HFFc6 (cell line): Measurements from ENCODE around the gene ADAMTS9. TPM values are rescaled to one million over a fixed set of nuclear protein-coding genes. Genes with fewer than 3 reads are reported as not detected.

Experiments used
- DNase-seq: peaks from one replicate; pipeline ENCODE4 v3.0.0-alpha.2; 2018
- H3K27ac Mint-ChIP-seq: 2 replicates; pipeline ENCODE4 v1.8.0; 2020; ENCODE audit warnings: mild to moderate bottlenecking, mixed read lengths
- H3K27me3 Mint-ChIP-seq: 2 replicates; pipeline ENCODE4 v1.8.0; 2021; ENCODE audit warnings: mild to moderate bottlenecking, moderate library complexity, mixed read lengths; ENCODE audit not compliant: insufficient read depth
- H3K36me3 Mint-ChIP-seq: 2 replicates; pipeline ENCODE4 v1.8.0; 2021; ENCODE audit warnings: low read depth, mixed read lengths
- H3K4me1 Mint-ChIP-seq: 2 replicates; pipeline ENCODE4 v1.8.0; 2020; ENCODE audit warnings: low read depth, mixed read lengths
- H3K4me3 Mint-ChIP-seq: 2 replicates; pipeline ENCODE4 v1.8.0; 2020; ENCODE audit warnings: mild to moderate bottlenecking, moderate library complexity, mixed read lengths
- H3K9me3 Mint-ChIP-seq: 2 replicates; pipeline ENCODE4 v1.8.0; 2020; ENCODE audit warnings: mild to moderate bottlenecking, mixed read lengths
- total RNA-seq, 6 experiments: library from RNA; stranded (reverse); fragmentation: NEBNext Ultra II Directional; extraction: Animal tissue kit (Norgen Biotek cat#: 25700); gene quantifications; 2 replicates in 1 of 6; 3 replicates in 5 of 6; pipeline ENCODE4 v1.2.3, GENCODE V29; 2021
- TF ChIP-seq, protein P1 (sequence below): fragments of 200-600 bp; sonication (generic); IDR thresholded peaks from 2 replicates; pipeline ENCODE4 v1.5.0; 2021; ENCODE audit warnings: antibody characterized with exemption, mild to moderate bottlenecking

Gene ADAMTS9
- total RNA-seq, 6 experiments from 2014 or later: 0.07 to 0.14 (median 0.12) TPM; not detected in 1

DNA sequence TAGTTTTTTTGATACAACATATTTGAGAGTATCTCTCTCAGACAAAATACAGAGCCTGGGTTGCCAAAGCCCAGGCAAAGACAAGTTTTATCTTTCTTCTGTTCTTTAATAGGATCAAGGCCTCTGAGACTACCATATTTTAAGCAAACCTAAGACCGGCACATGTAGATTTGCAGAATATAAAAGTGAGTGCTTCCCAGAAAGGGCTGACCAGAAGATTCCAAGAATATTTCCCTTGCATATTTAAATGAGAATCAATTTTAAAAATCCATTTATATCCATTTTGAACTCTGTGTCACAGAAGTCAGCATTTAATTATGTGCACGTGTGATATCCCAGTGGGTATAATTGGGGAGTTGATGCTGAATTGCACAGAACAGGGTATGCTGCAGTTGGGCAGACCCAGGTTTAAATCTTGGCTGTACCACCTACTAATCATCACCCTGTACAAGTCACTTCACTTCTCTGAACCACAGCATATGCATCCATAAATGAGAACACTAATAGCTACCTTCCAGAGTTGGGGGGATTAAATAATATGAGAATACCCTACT, 191.9 kb downstream of the ADAMTS9 start:
- Mint-ChIP-seq H3K36me3 (no peaks in the 10 kb centered on the region), H3K4me3 (no peak overlapping the region), H3K4me1 (peaks cover under 1% of the 10 kb centered on the region; the same call in 1 of the 2 replicates), H3K27ac (no peak overlapping the region), H3K9me3 (no peaks in the 10 kb centered on the region), H3K27me3 (peaks cover 30% of the 10 kb centered on the region)
- TF ChIP-seq, protein P1, sequence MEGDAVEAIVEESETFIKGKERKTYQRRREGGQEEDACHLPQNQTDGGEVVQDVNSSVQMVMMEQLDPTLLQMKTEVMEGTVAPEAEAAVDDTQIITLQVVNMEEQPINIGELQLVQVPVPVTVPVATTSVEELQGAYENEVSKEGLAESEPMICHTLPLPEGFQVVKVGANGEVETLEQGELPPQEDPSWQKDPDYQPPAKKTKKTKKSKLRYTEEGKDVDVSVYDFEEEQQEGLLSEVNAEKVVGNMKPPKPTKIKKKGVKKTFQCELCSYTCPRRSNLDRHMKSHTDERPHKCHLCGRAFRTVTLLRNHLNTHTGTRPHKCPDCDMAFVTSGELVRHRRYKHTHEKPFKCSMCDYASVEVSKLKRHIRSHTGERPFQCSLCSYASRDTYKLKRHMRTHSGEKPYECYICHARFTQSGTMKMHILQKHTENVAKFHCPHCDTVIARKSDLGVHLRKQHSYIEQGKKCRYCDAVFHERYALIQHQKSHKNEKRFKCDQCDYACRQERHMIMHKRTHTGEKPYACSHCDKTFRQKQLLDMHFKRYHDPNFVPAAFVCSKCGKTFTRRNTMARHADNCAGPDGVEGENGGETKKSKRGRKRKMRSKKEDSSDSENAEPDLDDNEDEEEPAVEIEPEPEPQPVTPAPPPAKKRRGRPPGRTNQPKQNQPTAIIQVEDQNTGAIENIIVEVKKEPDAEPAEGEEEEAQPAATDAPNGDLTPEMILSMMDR: no peak
- no peak for DNase-seq

DNA sequence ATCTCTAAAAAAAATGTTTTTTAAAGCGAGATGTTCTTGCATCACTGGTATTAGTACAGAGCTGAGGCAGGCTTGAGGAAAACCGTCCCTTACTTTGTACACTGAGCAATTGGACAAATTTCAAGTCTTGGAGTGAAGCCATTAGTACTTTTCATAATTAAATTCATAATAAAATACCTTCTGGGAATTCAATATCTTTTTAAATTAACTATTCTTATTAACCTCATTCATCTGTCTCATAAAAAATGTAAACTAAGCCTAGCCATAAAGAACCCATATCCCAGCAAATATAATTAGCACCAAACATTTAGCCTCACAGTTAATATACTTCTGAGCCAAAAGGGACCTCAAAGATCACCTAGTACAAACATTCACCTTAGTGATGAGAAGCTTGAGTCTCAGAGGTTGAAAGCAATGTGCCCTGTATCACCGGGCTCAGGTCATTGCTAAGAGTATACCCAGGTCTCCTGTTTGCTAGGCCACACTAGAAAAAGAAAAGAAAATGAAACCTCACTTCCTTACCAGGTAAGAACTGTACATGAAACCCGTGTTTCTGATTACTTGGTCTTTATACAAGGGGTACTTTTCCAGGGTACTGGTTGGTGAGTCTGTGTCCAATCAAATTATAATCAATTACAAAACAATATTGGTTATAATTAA, 192.5 kb downstream of the ADAMTS9 start:
- peaks cover 33% of the 10 kb centered on the region for H3K27me3 Mint-ChIP-seq
- H3K36me3 Mint-ChIP-seq: no peaks in the 10 kb centered on the region
- no peak overlapping the region for H3K4me3 Mint-ChIP-seq
- H3K9me3 Mint-ChIP-seq: no peaks in the 10 kb centered on the region
- no peak overlapping the region for H3K27ac Mint-ChIP-seq
- TF ChIP-seq, protein P1: no peak
- no peaks in the 10 kb centered on the region for H3K4me1 Mint-ChIP-seq
- DNase-seq: no peak

DNA sequence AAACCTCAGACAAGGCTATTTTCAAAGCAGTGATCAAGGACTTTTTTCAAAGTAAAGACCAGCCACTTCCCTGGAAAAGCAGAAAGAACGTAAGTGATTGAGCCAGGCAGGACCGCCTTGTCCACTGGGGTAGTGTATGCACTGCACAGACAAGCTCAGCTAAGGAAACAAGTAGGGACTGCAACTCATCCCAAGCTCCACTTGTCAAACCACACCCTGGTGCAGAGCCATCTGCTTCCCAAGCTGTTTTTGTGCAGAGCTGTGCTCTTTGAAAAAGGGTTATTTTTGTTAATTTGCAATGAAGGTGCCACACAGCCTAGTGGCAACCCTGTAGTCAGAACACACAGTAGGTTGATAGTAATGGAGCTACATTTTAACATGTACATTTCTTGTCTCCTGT, 193.3 kb downstream of the ADAMTS9 start:
- H3K9me3 Mint-ChIP-seq: no peaks in the 10 kb centered on the region
- TF ChIP-seq, protein P1: no peak
- H3K4me3 Mint-ChIP-seq: no peak overlapping the region
- no peak overlapping the region for H3K27ac Mint-ChIP-seq
- no peaks in the 10 kb centered on the region for H3K36me3 Mint-ChIP-seq
- H3K27me3 Mint-ChIP-seq: peaks cover 33% of the 10 kb centered on the region
- no peak for DNase-seq
- no peaks in the 10 kb centered on the region for H3K4me1 Mint-ChIP-seq

DNA sequence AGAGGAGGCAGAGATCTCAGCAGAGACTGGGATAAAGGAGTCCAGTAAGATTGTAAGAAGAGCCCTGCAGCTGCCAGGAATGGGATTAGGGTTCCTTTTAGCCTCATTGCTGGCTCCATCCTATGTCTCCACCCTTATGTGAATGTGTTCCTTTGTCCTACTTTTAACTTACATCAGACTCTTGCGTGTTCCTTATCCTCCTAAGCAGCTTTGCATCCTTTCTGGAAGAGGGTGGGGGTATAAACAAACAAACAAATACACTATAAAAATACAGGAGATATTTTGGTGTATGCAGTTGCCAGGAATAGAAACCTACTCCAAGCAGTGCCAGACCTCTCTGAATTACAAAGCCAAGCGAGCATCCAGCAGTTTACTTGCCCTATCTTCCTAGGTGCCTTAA, 194.7 kb downstream of the ADAMTS9 start:
- no peaks in the 10 kb centered on the region for H3K4me1 Mint-ChIP-seq
- TF ChIP-seq, protein P1: no peak
- peaks cover 35% of the 10 kb centered on the region for H3K27me3 Mint-ChIP-seq
- H3K4me3 Mint-ChIP-seq: no peak overlapping the region
- no peak for DNase-seq
- no peaks in the 10 kb centered on the region for H3K9me3 Mint-ChIP-seq
- no peak overlapping the region for H3K27ac Mint-ChIP-seq
- H3K36me3 Mint-ChIP-seq: no peaks in the 10 kb centered on the region

DNA sequence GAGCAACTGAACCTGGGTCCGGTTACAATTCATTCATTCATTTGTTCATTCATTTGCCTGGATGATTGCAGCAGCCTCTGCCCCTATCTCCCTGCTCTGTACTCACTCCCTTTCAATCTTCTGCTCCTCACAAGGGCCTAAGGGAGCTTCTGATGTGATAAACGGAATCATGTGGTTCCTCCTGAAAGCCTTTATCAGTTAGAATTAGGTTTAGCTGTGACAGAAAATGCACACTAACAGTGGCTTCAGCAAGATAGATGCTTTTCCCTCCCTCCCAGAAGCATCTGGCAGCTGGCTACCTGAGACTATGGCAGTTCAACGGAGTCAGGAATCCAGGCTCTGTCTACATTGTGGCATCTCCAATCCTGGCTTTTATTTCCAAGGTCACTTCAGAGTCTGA, 196.0 kb downstream of the ADAMTS9 start:
- H3K27me3 Mint-ChIP-seq: peaks cover 44% of the 10 kb centered on the region
- H3K4me1 Mint-ChIP-seq: no peaks in the 10 kb centered on the region
- H3K27ac Mint-ChIP-seq: no peak overlapping the region
- no peak overlapping the region for H3K4me3 Mint-ChIP-seq
- TF ChIP-seq, protein P1: no peak
- no peak for DNase-seq
- no peaks in the 10 kb centered on the region for H3K36me3 Mint-ChIP-seq
- H3K9me3 Mint-ChIP-seq: no peaks in the 10 kb centered on the region
